GM12878 (cell line): ENCODE data around the gene UBE2Q2. TPM values are rescaled to one million over a fixed set of nuclear protein-coding genes. Genes with fewer than 3 reads are reported as not detected.
"Not testable (repeated sequence)": the region's sequence is repeated elsewhere in the genome, so short reads cannot be mapped to it uniquely, and the experiment has no call there.

Source experiments
- ATAC-seq: fragments of 200-7000 bp; cut with Tn5 transposase; 3 replicates; pipeline ENCODE4 v1.9.1; 2020; ENCODE audit warnings: mild to moderate bottlenecking, moderate library complexity
- BruUV-seq: library from RNA; stranded (reverse); fragments of 400-500 nt; replicated peaks from 2 replicates; lab custom pipeline; 2021; lab: Mats Ljungman, UMichigan
- CTCF ChIA-PET: fragments of 300-600 bp; sonication (Branson Sonifier 250); formaldehyde crosslinking; extraction: SDS; loops from one replicate; lab custom pipeline; 2021; ENCODE audit warnings: inconsistent platforms; lab: Yijun Ruan, JAX
- POLR2A ChIA-PET: fragments of 350-600 bp; formaldehyde crosslinking; extraction: SDS; loops from one replicate; lab custom pipeline; 2021; ENCODE audit warnings: inconsistent platforms; lab: Charles Lee
- RAD21 ChIA-PET: fragments of 300-600 bp; sonication (Branson Sonifier 250); formaldehyde crosslinking; loops from one replicate; lab custom pipeline; 2023; ENCODE audit warnings: antibody characterized with exemption; ENCODE audit not compliant: unreplicated experiment; lab: Charles Lee
- SMC1A ChIA-PET: fragments of 300-600 bp; sonication (Branson Sonifier 250); formaldehyde crosslinking; loops from one replicate; lab custom pipeline; 2023; ENCODE audit not compliant: unreplicated experiment, uncharacterized antibody; lab: Charles Lee
- DNase-seq: peaks from one replicate; pipeline ENCODE4 v3.0.0-alpha.2; 2011; ENCODE audit warnings: low read depth, low spot score
- FAIRE-seq: peaks from 3 replicates; lab custom pipeline; 2011; peaks lifted over from hg19 to GRCh38; lab: Jason Lieb, UNC
- H2AFZ ChIP-seq: 2 replicates; pipeline ENCODE4 v1.6.0; 2011; ENCODE audit warnings: low read depth, low read length, control low read depth; ENCODE audit not compliant: control insufficient read depth
- H3K27ac ChIP-seq: 2 replicates; pipeline ENCODE4 v1.5.1; 2011; ENCODE audit warnings: control low read depth; ENCODE audit not compliant: control insufficient read depth, insufficient read depth
- H3K27me3 ChIP-seq, 2 experiments: replicated peaks in 1 of 2; 2 replicates each; pipeline versions ENCODE4 v1.6.0 to v1.6.1; 2011; ENCODE audit warnings: low read length in 1 of 2; ENCODE audit not compliant: control insufficient read depth in 2 of 2, insufficient read depth in 2 of 2
- H3K36me3 ChIP-seq, 2 experiments: 2 replicates each; pipeline ENCODE4 v1.5.1; 2011; ENCODE audit warnings: low read length in 1 of 2; ENCODE audit not compliant: control insufficient read depth in 2 of 2, insufficient read depth in 2 of 2
- H3K4me1 ChIP-seq: 2 replicates; pipeline ENCODE4 v1.6.1; 2011; ENCODE audit warnings: mild to moderate bottlenecking, low read length, moderate library complexity, mixed read lengths; ENCODE audit not compliant: control insufficient read depth, insufficient read depth
- H3K4me2 ChIP-seq: 2 replicates; pipeline ENCODE4 v1.6.0; 2011; ENCODE audit warnings: control low read depth; ENCODE audit not compliant: control insufficient read depth, insufficient read depth
- H3K4me3 ChIP-seq: fragments of 200-600 bp; sonication (generic); 2 replicates; pipeline ENCODE4 v1.5.1; 2016
- H3K79me2 ChIP-seq: 2 replicates; pipeline ENCODE4 v1.6.0; 2011; ENCODE audit warnings: low read length; ENCODE audit not compliant: control insufficient read depth, insufficient read depth
- H3K9ac ChIP-seq: 2 replicates; pipeline ENCODE4 v1.8.0; 2011; ENCODE audit warnings: low read length, control low read depth, mixed read lengths; ENCODE audit not compliant: control insufficient read depth, insufficient read depth
- H3K9me3 ChIP-seq: replicated peaks from 3 replicates; pipeline ENCODE4 v1.5.1; 2011; ENCODE audit warnings: mild to moderate bottlenecking, low read length; ENCODE audit not compliant: control insufficient read depth, insufficient read depth
- H4K20me1 ChIP-seq: 2 replicates; pipeline ENCODE4 v1.6.0; 2011; ENCODE audit not compliant: control insufficient read depth, insufficient read depth
- ATF7 ChIP-seq: fragments of 450-650 bp; IDR thresholded peaks from 2 replicates; pipeline ENCODE4 v1.6.1; 2016; ENCODE audit warnings: low read depth, mild to moderate bottlenecking
- CEBPZ ChIP-seq: fragments of 150-350 bp; IDR thresholded peaks from 2 replicates; pipeline ENCODE4 v1.6.1; 2016; ENCODE audit warnings: low read depth, low read length
- SKIL ChIP-seq: fragments of 450-650 bp; IDR thresholded peaks from 2 replicates; pipeline ENCODE4 v1.6.1; 2017; ENCODE audit warnings: mild to moderate bottlenecking, low read depth, inconsistent platforms; ENCODE audit not compliant: poor library complexity, severe bottlenecking
- SPI1 ChIP-seq: IDR thresholded peaks from 2 replicates; pipeline ENCODE4 v1.6.1; 2011; ENCODE audit warnings: low read depth, mild to moderate bottlenecking, low read length, moderate library complexity, borderline replicate concordance; ENCODE audit not compliant: insufficient read depth
- TAF1 ChIP-seq: IDR thresholded peaks from 2 replicates; pipeline ENCODE4 v1.6.1; 2011; ENCODE audit warnings: mild to moderate bottlenecking, low read depth, low read length, borderline replicate concordance
- TCF7 ChIP-seq: IDR thresholded peaks from 2 replicates; pipeline ENCODE4 v1.6.1; 2014; ENCODE audit warnings: antibody characterized with exemption, borderline replicate concordance
- WGBS: methylation state at CpG from one replicate; pipeline ENCODE4 v1.1.6; 2016; ENCODE audit warnings: low lambda C conversion rate; ENCODE audit not compliant: insufficient replicate concordance, insufficient coverage; ENCODE audit errors: missing lambda C conversion rate; 5-methylcytosine and 5-hydroxymethylcytosine counted together
- in situ Hi-C: fragments of 300-500 bp; cut with MboI; formaldehyde crosslinking; loops from 9 replicates; pipeline ENCODE4 v1.14.3; 2018; ENCODE audit warnings: mixed read lengths
- intact Hi-C: fragments of 100-400 bp; cut with micrococcal nuclease; formaldehyde crosslinking; loops from one replicate; pipeline ENCODE4 v1.14.2; 2022; ENCODE audit not compliant: unreplicated experiment
- polyA plus RNA-seq, 11 experiments: library from polyadenylated mRNA; depleted of rRNA in 4 of 11; unstranded in 6 of 11; stranded (reverse) in 5 of 11; fragments of >200 nt; fragmentation: Nextera tagmentation in 4 of 11; fragmentation: Illumina TruSeq in 1 of 11; extraction: Ambion mirVana in 4 of 11; extraction: Trizol in 1 of 11; gene quantifications; 1 replicate in 1 of 11; 2 replicates in 10 of 11; pipeline versions ENCODE4 v1.2.1 to v1.2.3, GENCODE V29; 2011 to 2016; ENCODE audit warnings: inconsistent platforms in 2 of 11, missing spikeins in 2 of 11, low read depth in 1 of 11
- total RNA-seq, 4 experiments: library from RNA; depleted of rRNA in 3 of 4; stranded (reverse); fragments of >200 nt in 3 of 4; fragmentation: Illumina TruSeq in 1 of 4; extraction: Trizol in 1 of 4; gene quantifications; 2 replicates each; pipeline versions ENCODE4 v1.2.1 to v1.2.3, GENCODE V29; 2013 to 2021

The UBE2Q2 gene
- total and polyA plus RNA-seq, 10 of the 15 experiments (the other 5 are each of a cell fraction or from before 2014, with no cell fraction given) = 11.1 to 31.9 (median 21.6) TPM

- BruUV-seq, H2AFZ ChIP-seq, H3K27me3 ChIP-seq, H3K9ac ChIP-seq, H4K20me1 ChIP-seq, H3K4me1 ChIP-seq, H3K36me3 ChIP-seq, DNase-seq, H3K9me3 ChIP-seq, in situ Hi-C loops, ATAC-seq, H3K27ac ChIP-seq, POLR2A ChIA-PET, H3K4me2 ChIP-seq, FAIRE-seq, H3K79me2 ChIP-seq, H3K4me3 ChIP-seq, intact Hi-C loops: not testable (repeated sequence)
- SMC1A ChIA-PET = interaction anchor here (4.5 kb wide), 1 partner anchor 332 kb away, joined by 44 read pairs; no protein-coding TSS in a partner anchor
- WGBS = 48% methylated on average over 6 of the region's 6 CpGs
- RAD21 ChIA-PET = interaction anchor here (1.4 to 3.8 kb wide), 2 partner anchors 115 to 332 kb away, joined by 3 to 44 read pairs; no protein-coding TSS in a partner anchor
- CTCF ChIA-PET = interaction anchor here (1.2 kb wide), 1 partner anchor 14 kb away, joined by 3 read pairs; no protein-coding TSS in a partner anchor
Observed at GRCh38 chr15:75808009-75808408, 35.2 kb upstream of the UBE2Q2 start.

- Histone ChIP-seq H3K4me1 (no peaks in the 10 kb centered on the region), H3K36me3 (no peaks in the 10 kb centered on the region), H2AFZ (no peak overlapping the region), H3K4me3 (no peak overlapping the region), H3K27me3 (no peaks in the 10 kb centered on the region; a peak in 1 of 4 replicates), H4K20me1 (no peaks in the 10 kb centered on the region), H3K27ac (no peak overlapping the region), H3K79me2 (no peaks in the 10 kb centered on the region), H3K9ac (no peak overlapping the region), H3K4me2 (no peak overlapping the region), H3K9me3 (no peaks in the 10 kb centered on the region)
- ChIA-PET CTCF (interaction anchor here (0.8 to 4.3 kb wide), 8 partner anchors 8 to 331 kb away, joined by 3 to 74 read pairs (median 5); no protein-coding TSS in a partner anchor), RAD21 (interaction anchor here (1.4 to 3.8 kb wide), 3 partner anchors 115 to 331 kb away, joined by 3 to 44 read pairs (median 6); partner anchors contain the start of gene TMEM266), POLR2A (interaction anchor here (0.9 kb wide), 1 partner anchor 70 kb away, joined by 3 read pairs; no protein-coding TSS in a partner anchor), SMC1A (interaction anchor here (1.1 to 4.5 kb wide), 3 partner anchors 14 to 331 kb away, joined by 3 to 44 read pairs (median 12); no protein-coding TSS in a partner anchor)
- ATAC-seq = no peak
- DNase-seq = no peak
- no peak for TF ChIP-seq TAF1
- TF ChIP-seq TCF7 = no peak
- TF ChIP-seq ATF7 = no peak
- TF ChIP-seq SKIL = no peak
- TF ChIP-seq SPI1 = no peak
- TF ChIP-seq CEBPZ = no peak
- BruUV-seq = no TSS peak
- no peak for FAIRE-seq
- WGBS = 50% methylated on average over 6 of the region's 6 CpGs
- in situ Hi-C loops (no loop called here), intact Hi-C loops (no loop called here)
Observed at GRCh38 chr15:75808563-75808962, 34.7 kb upstream of the UBE2Q2 start.
